Activated naive CD8-positive, alpha-beta T cell treated with anti-CD3 and anti-CD28 coated beads for 36 hours (primary cell): ENCODE measurements around the gene TMEM108. TPM values are rescaled to one million over a fixed set of nuclear protein-coding genes. Genes with fewer than 3 reads are reported as not detected.
A peak's percentile ranks its signal among the peaks of the same experiment; 100 is the strongest.
"Not testable (repeated sequence)": the region's sequence is repeated elsewhere in the genome, so short reads cannot be mapped to it uniquely, and the experiment has no call there.

Source experiments
- DNase-seq: peaks from one replicate; pipeline ENCODE4 v3.0.0; 2021
- H3K27ac Mint-ChIP-seq: one replicate; pipeline ENCODE4 v1.8.0; 2022; ENCODE audit warnings: mild to moderate bottlenecking, moderate library complexity, mixed read lengths
- H3K27me3 Mint-ChIP-seq: one replicate; pipeline ENCODE4 v1.8.0; 2022; ENCODE audit warnings: mild to moderate bottlenecking, mixed read lengths
- H3K36me3 Mint-ChIP-seq: one replicate; pipeline ENCODE4 v1.8.0; 2021; ENCODE audit warnings: mild to moderate bottlenecking, mixed read lengths
- H3K4me1 Mint-ChIP-seq: one replicate; pipeline ENCODE4 v1.8.0; 2021; ENCODE audit warnings: mixed read lengths
- H3K4me3 Mint-ChIP-seq: one replicate; pipeline ENCODE4 v1.8.0; 2022; ENCODE audit warnings: mild to moderate bottlenecking, moderate library complexity, mixed read lengths
- H3K9me3 Mint-ChIP-seq: one replicate; pipeline ENCODE4 v1.8.0; 2022; ENCODE audit warnings: mixed read lengths
- total RNA-seq, 2 experiments: library from RNA; stranded (reverse); gene quantifications; one replicate each; pipeline ENCODE4 v1.2.3, GENCODE V29; 2021

TMEM108 gene
- not detected for total RNA-seq

- Mint-ChIP-seq H3K4me3 (peak within 1 kb of the TSS; percentile 22), H3K9me3 (no peaks in the 10 kb centered on the region), H3K4me1 (peaks cover 5% of the 10 kb centered on the region), H3K27ac (no peak within 1 kb of the TSS), H3K27me3 (peaks cover 60% of the 10 kb centered on the region), H3K36me3 (no peaks in the 10 kb centered on the region)
- DNase-seq: peak; percentile 56
These were observed at the start of gene TMEM108 for GRCh38 chr3:133038089-133038730. TMEM108 (plus strand) TSS chr3:133038391.

GRCh38 chr3:132995971-132996370, 42.2 kb upstream of the TMEM108 start:
- Mint-ChIP-seq H3K4me3 (no peak overlapping the region), H3K27ac (no peak overlapping the region), H3K4me1 (no peaks in the 10 kb centered on the region), H3K36me3 (no peaks in the 10 kb centered on the region), H3K9me3 (peaks cover 2% of the 10 kb centered on the region), H3K27me3 (peaks cover 4% of the 10 kb centered on the region)
- no peak for DNase-seq

GRCh38 chr3:132997404-132998185, 40.6 kb upstream of the TMEM108 start:
- H3K9me3 Mint-ChIP-seq: peaks cover 2% of the 10 kb centered on the region
- no peak overlapping the region for H3K4me3 Mint-ChIP-seq
- H3K4me1 Mint-ChIP-seq: no peaks in the 10 kb centered on the region
- DNase-seq: no peak
- no peak overlapping the region for H3K27ac Mint-ChIP-seq
- H3K27me3 Mint-ChIP-seq: peaks cover 4% of the 10 kb centered on the region
- H3K36me3 Mint-ChIP-seq: no peaks in the 10 kb centered on the region

GRCh38 chr3:133005032-133005431, 33.2 kb upstream of the TMEM108 start:
- not testable (repeated sequence) for H3K27ac Mint-ChIP-seq, H3K36me3 Mint-ChIP-seq, H3K9me3 Mint-ChIP-seq, H3K4me1 Mint-ChIP-seq, DNase-seq, H3K4me3 Mint-ChIP-seq, H3K27me3 Mint-ChIP-seq

- peaks cover 10% of the 10 kb centered on the region for H3K9me3 Mint-ChIP-seq
- peaks cover 8% of the 10 kb centered on the region for H3K27me3 Mint-ChIP-seq
- peaks cover 2% of the 10 kb centered on the region for H3K36me3 Mint-ChIP-seq
- no peak overlapping the region for H3K4me3 Mint-ChIP-seq
- H3K4me1 Mint-ChIP-seq: no peaks in the 10 kb centered on the region
- H3K27ac Mint-ChIP-seq: no peak overlapping the region
- DNase-seq: no peak
These were observed 30.6 kb upstream of the TMEM108 start for GRCh38 chr3:133007601-133008000.

GRCh38 chr3:133014325-133014724, 23.9 kb upstream of the TMEM108 start:
- no peak for DNase-seq
- no peaks in the 10 kb centered on the region for H3K4me1 Mint-ChIP-seq
- H3K9me3 Mint-ChIP-seq: peaks cover 10% of the 10 kb centered on the region
- H3K27ac Mint-ChIP-seq: no peak overlapping the region
- no peak overlapping the region for H3K4me3 Mint-ChIP-seq
- peaks cover 5% of the 10 kb centered on the region for H3K27me3 Mint-ChIP-seq
- H3K36me3 Mint-ChIP-seq: peaks cover 2% of the 10 kb centered on the region

GRCh38 chr3:133015573-133015972, 22.6 kb upstream of the TMEM108 start:
- not testable (repeated sequence) for H3K4me3 Mint-ChIP-seq, H3K36me3 Mint-ChIP-seq, DNase-seq, H3K9me3 Mint-ChIP-seq, H3K4me1 Mint-ChIP-seq, H3K27ac Mint-ChIP-seq
- H3K27me3 Mint-ChIP-seq: peaks cover 12% of the 10 kb centered on the region

- DNase-seq: no peak
- Mint-ChIP-seq H3K4me3 (no peak overlapping the region), H3K9me3 (peaks cover 3% of the 10 kb centered on the region), H3K27ac (no peak overlapping the region), H3K4me1 (no peaks in the 10 kb centered on the region), H3K27me3 (peaks cover 12% of the 10 kb centered on the region), H3K36me3 (peaks cover 2% of the 10 kb centered on the region)
These were observed 21.3 kb upstream of the TMEM108 start for GRCh38 chr3:133016838-133017309.

GRCh38 chr3:133018921-133019320, 19.3 kb upstream of the TMEM108 start:
- H3K4me1 Mint-ChIP-seq: no peaks in the 10 kb centered on the region
- H3K27ac Mint-ChIP-seq: no peak overlapping the region
- H3K27me3 Mint-ChIP-seq: peaks cover 15% of the 10 kb centered on the region
- no peak for DNase-seq
- no peaks in the 10 kb centered on the region for H3K9me3 Mint-ChIP-seq
- no peaks in the 10 kb centered on the region for H3K36me3 Mint-ChIP-seq
- no peak overlapping the region for H3K4me3 Mint-ChIP-seq

- Mint-ChIP-seq H3K9me3 (no peaks in the 10 kb centered on the region), H3K27me3 (peaks cover 15% of the 10 kb centered on the region)
These were observed 17.0 kb upstream of the TMEM108 start for GRCh38 chr3:133021206-133021605.

GRCh38 chr3:133023362-133023761, 14.8 kb upstream of the TMEM108 start:
- Mint-ChIP-seq H3K36me3 (no peaks in the 10 kb centered on the region), H3K4me3 (no peak overlapping the region), H3K27me3 (peaks cover 15% of the 10 kb centered on the region), H3K4me1 (no peaks in the 10 kb centered on the region), H3K9me3 (no peaks in the 10 kb centered on the region), H3K27ac (no peak overlapping the region)
- no peak for DNase-seq

More at GRCh38 chr3:133021206-133021605, 17.0 kb upstream of the TMEM108 start:
- Mint-ChIP-seq H3K4me1 (no peaks in the 10 kb centered on the region), H3K36me3 (no peaks in the 10 kb centered on the region), H3K4me3 (no peak overlapping the region), H3K27ac (no peak overlapping the region)
- no peak for DNase-seq

GRCh38 chr3:133025546-133025945, 12.6 kb upstream of the TMEM108 start:
- Mint-ChIP-seq H3K27me3 (peaks cover 3% of the 10 kb centered on the region), H3K27ac (no peak overlapping the region), H3K9me3 (no peaks in the 10 kb centered on the region), H3K36me3 (no peaks in the 10 kb centered on the region), H3K4me1 (no peaks in the 10 kb centered on the region), H3K4me3 (no peak overlapping the region)
- no peak for DNase-seq

- Mint-ChIP-seq H3K4me3 (no peak overlapping the region), H3K27ac (no peak overlapping the region), H3K9me3 (no peaks in the 10 kb centered on the region), H3K4me1 (no peaks in the 10 kb centered on the region), H3K27me3 (peaks cover 34% of the 10 kb centered on the region), H3K36me3 (no peaks in the 10 kb centered on the region)
- no peak for DNase-seq
These were observed 5.9 kb upstream of the TMEM108 start for GRCh38 chr3:133032301-133032700.

- DNase-seq: no peak
- H3K4me1 Mint-ChIP-seq: peaks cover 5% of the 10 kb centered on the region
- no peak overlapping the region for H3K27ac Mint-ChIP-seq
- no peaks in the 10 kb centered on the region for H3K36me3 Mint-ChIP-seq
- no peaks in the 10 kb centered on the region for H3K9me3 Mint-ChIP-seq
- H3K27me3 Mint-ChIP-seq: peaks cover 63% of the 10 kb centered on the region
- peak overlapping the region; percentile 22 for H3K4me3 Mint-ChIP-seq
These were observed 755 bp upstream of the TMEM108 start for GRCh38 chr3:133037436-133037835.

- peak; percentile 2 for DNase-seq
- Mint-ChIP-seq H3K27ac (no peak overlapping the region), H3K4me3 (no peak overlapping the region), H3K9me3 (no peaks in the 10 kb centered on the region), H3K36me3 (no peaks in the 10 kb centered on the region), H3K4me1 (peaks cover 5% of the 10 kb centered on the region), H3K27me3 (peaks cover 55% of the 10 kb centered on the region)
These were observed 662 bp downstream of the TMEM108 start for GRCh38 chr3:133038731-133039375.
